ENCODE results near the gene IL17REL.

IL17REL gene

GRCh38 chr22:50046019-50046415 is 33.5 kb upstream of the IL17REL start:
- DNase-seq (ENCODE audit: low spot score), result no peak

- no peak for DNase-seq (ENCODE audit: low spot score)
These were observed 32.9 kb upstream of the IL17REL start for GRCh38 chr22:50045211-50046018.

GRCh38 chr22:50044485-50045118 is 32.0 kb upstream of the IL17REL start:
- no peak for DNase-seq (ENCODE audit: low spot score)

GRCh38 chr22:50041361-50042065 is 28.9 kb upstream of the IL17REL start:
- no peak for DNase-seq (ENCODE audit: low spot score)

- no peak for DNase-seq (ENCODE audit: low spot score)
These were observed 28.2 kb upstream of the IL17REL start for GRCh38 chr22:50040717-50041116.

GRCh38 chr22:50039669-50040443 is 27.3 kb upstream of the IL17REL start:
- no peak for DNase-seq (ENCODE audit: low spot score)

- no peak for DNase-seq (ENCODE audit: low spot score)
These were observed 23.6 kb upstream of the IL17REL start for GRCh38 chr22:50035976-50036724.

- DNase-seq (ENCODE audit: low spot score), result no peak
These were observed 22.7 kb upstream of the IL17REL start for GRCh38 chr22:50035131-50035881.

- no peak for DNase-seq (ENCODE audit: low spot score)
These were observed 21.8 kb upstream of the IL17REL start for GRCh38 chr22:50034126-50035081.

- DNase-seq (ENCODE audit: low spot score), result no peak
These were observed 20.5 kb upstream of the IL17REL start for GRCh38 chr22:50032941-50033601.

GRCh38 chr22:50032109-50032871 is 19.7 kb upstream of the IL17REL start:
- no peak for DNase-seq (ENCODE audit: low spot score)

- DNase-seq (ENCODE audit: low spot score), result no peak
These were observed 18.9 kb upstream of the IL17REL start for GRCh38 chr22:50031189-50032091.

GRCh38 chr22:50030297-50031188 is 18.0 kb upstream of the IL17REL start:
- peak; percentile 84 for DNase-seq (ENCODE audit: low spot score)

GRCh38 chr22:50027639-50028537 is 15.3 kb upstream of the IL17REL start:
- peak; percentile 61 for DNase-seq (ENCODE audit: low spot score)

GRCh38 chr22:50025993-50026392 is 13.4 kb upstream of the IL17REL start:
- DNase-seq (ENCODE audit: low spot score), result no peak

Measured in CD4-positive, alpha-beta T cell treated with Interleukin-2 at 100 ng/mL for 4 hours (primary cell).